Measurements from ENCODE around the gene SERPINE3.

GRCh38 chr13:51347099-51347498 is 7.6 kb downstream of the SERPINE3 start:
- TF ChIP-seq CTCF (conservative IDR thresholded peaks at IDR 0.05; ENCODE audit: low read depth, low read length) (no peak), EZH2 (IDR thresholded peaks at IDR 0.05; ENCODE audit: borderline replicate concordance, low read depth, low read length, poor library complexity, severe bottlenecking) (no peak)
